Measurements from ENCODE around the gene OR8H1. TPM values are rescaled to one million over a fixed set of nuclear protein-coding genes. Genes with fewer than 3 reads are reported as not detected.

OR8H1 gene, protein sequence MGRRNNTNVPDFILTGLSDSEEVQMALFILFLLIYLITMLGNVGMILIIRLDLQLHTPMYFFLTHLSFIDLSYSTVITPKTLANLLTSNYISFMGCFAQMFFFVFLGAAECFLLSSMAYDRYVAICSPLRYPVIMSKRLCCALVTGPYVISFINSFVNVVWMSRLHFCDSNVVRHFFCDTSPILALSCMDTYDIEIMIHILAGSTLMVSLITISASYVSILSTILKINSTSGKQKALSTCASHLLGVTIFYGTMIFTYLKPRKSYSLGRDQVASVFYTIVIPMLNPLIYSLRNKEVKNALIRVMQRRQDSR
- not detected for total RNA-seq

GRCh38 chr11:56292154-56292553 is at the start of gene OR8H1:
Gene OR8H1, minus strand, starts transcription at chr11:56292254. Its CDS starts 1,192 bp downstream, at chr11:56291062.
- DNase-seq: no peak
- 60 to 63% methylated on average over 2 of the region's 2 CpGs for WGBS, 2 donors

GRCh38 chr11:56340289-56340688 is 48.2 kb upstream of the OR8H1 start:
- Histone ChIP-seq H3K4me1 (no peaks in the 10 kb centered on the region), H3K27me3 (no peaks in the 10 kb centered on the region), H3K9me3 (peaks cover 0 to 3% (median 0%) of the 10 kb centered on the region in 4 donors), H3K27ac (no peak overlapping the region), H3K36me3 (no peaks in the 10 kb centered on the region), H3K4me3 (no peak overlapping the region)
- no peak for ATAC-seq (ENCODE audit: low FRiP score in 2 of 2)
- no peak for DNase-seq
- no peak for TF ChIP-seq POLR2AphosphoS5 (IDR thresholded peaks at IDR 0.05)
- TF ChIP-seq, protein P1, sequence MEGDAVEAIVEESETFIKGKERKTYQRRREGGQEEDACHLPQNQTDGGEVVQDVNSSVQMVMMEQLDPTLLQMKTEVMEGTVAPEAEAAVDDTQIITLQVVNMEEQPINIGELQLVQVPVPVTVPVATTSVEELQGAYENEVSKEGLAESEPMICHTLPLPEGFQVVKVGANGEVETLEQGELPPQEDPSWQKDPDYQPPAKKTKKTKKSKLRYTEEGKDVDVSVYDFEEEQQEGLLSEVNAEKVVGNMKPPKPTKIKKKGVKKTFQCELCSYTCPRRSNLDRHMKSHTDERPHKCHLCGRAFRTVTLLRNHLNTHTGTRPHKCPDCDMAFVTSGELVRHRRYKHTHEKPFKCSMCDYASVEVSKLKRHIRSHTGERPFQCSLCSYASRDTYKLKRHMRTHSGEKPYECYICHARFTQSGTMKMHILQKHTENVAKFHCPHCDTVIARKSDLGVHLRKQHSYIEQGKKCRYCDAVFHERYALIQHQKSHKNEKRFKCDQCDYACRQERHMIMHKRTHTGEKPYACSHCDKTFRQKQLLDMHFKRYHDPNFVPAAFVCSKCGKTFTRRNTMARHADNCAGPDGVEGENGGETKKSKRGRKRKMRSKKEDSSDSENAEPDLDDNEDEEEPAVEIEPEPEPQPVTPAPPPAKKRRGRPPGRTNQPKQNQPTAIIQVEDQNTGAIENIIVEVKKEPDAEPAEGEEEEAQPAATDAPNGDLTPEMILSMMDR (IDR thresholded peaks at IDR 0.05): no peak
- no peak for TF ChIP-seq POLR2A (IDR thresholded peaks at IDR 0.05)
- TF ChIP-seq EP300 (IDR thresholded peaks at IDR 0.05): no peak

More at GRCh38 chr11:56292154-56292553, at the start of gene OR8H1:
- ATAC-seq (ENCODE audit: low FRiP score in 2 of 2): no peak
- Histone ChIP-seq H3K4me1 (no peaks in the 10 kb centered on the region), H3K27ac (no peak within 1 kb of the TSS), H3K9me3 (no peaks in the 10 kb centered on the region), H3K36me3 (no peaks in the 10 kb centered on the region), H3K27me3 (no peaks in the 10 kb centered on the region), H3K4me3 (no peak within 1 kb of the TSS)
- TF ChIP-seq, protein P1 (IDR thresholded peaks at IDR 0.05): no peak
- no peak for TF ChIP-seq POLR2A (IDR thresholded peaks at IDR 0.05)
- no peak for TF ChIP-seq POLR2AphosphoS5 (IDR thresholded peaks at IDR 0.05)
- TF ChIP-seq EP300 (IDR thresholded peaks at IDR 0.05): no peak

- ATAC-seq (ENCODE audit: low FRiP score in 2 of 2) (no peak), DNase-seq (no peak)
- TF ChIP-seq EP300 (IDR thresholded peaks at IDR 0.05) (no peak), POLR2A (IDR thresholded peaks at IDR 0.05) (no peak), POLR2AphosphoS5 (IDR thresholded peaks at IDR 0.05) (no peak)
- TF ChIP-seq, protein P1 (IDR thresholded peaks at IDR 0.05): no peak
- H3K4me3 ChIP-seq: no peak overlapping the region
- no peaks in the 10 kb centered on the region for H3K9me3 ChIP-seq
- 49 to 60% methylated on average over 3 of the region's 3 CpGs for WGBS, 2 donors
- H3K4me1 ChIP-seq: no peaks in the 10 kb centered on the region
- H3K27ac ChIP-seq: no peak overlapping the region
- no peaks in the 10 kb centered on the region for H3K27me3 ChIP-seq
- H3K36me3 ChIP-seq: no peaks in the 10 kb centered on the region
Observed at GRCh38 chr11:56333156-56333555, 41.1 kb upstream of the OR8H1 start.

GRCh38 chr11:56331861-56332491 is 39.9 kb upstream of the OR8H1 start:
- Histone ChIP-seq H3K27me3 (no peaks in the 10 kb centered on the region), H3K9me3 (no peaks in the 10 kb centered on the region), H3K4me3 (no peak overlapping the region), H3K27ac (no peak overlapping the region), H3K36me3 (no peaks in the 10 kb centered on the region), H3K4me1 (no peaks in the 10 kb centered on the region)
- DNase-seq: peak in 1 of 2 donors; percentile 74
- peak; percentile 38 to 57 for ATAC-seq (ENCODE audit: low FRiP score in 2 of 2)
- 85 to 89% methylated on average over 5 to 34 of the region's 34 CpGs for WGBS, 2 donors
- TF ChIP-seq EP300 (IDR thresholded peaks at IDR 0.05) (no peak), POLR2A (IDR thresholded peaks at IDR 0.05) (no peak), POLR2AphosphoS5 (IDR thresholded peaks at IDR 0.05) (no peak)
- TF ChIP-seq, protein P1 (IDR thresholded peaks at IDR 0.05): no peak

All from upper lobe of left lung (tissue), 6 donors.